Hindlimb muscle (tissue), 1 donor: Measurements from ENCODE around the gene DNAJC17. TPM values are rescaled to one million over a fixed set of nuclear protein-coding genes. Genes with fewer than 3 reads are reported as not detected.

Experiments used
- DNase-seq: peaks from one replicate; pipeline ENCODE4 v3.0.0-alpha.2; 2013
- polyA plus RNA-seq: library from polyadenylated mRNA; unstranded; fragments of 120-200 nt; gene quantifications from one replicate; pipeline ENCODE4 v1.2.1, GENCODE V29; 2013; ENCODE audit not compliant: insufficient read length

The DNAJC17 gene
- polyA plus RNA-seq, 1 donor: 21.5 TPM

DNA sequence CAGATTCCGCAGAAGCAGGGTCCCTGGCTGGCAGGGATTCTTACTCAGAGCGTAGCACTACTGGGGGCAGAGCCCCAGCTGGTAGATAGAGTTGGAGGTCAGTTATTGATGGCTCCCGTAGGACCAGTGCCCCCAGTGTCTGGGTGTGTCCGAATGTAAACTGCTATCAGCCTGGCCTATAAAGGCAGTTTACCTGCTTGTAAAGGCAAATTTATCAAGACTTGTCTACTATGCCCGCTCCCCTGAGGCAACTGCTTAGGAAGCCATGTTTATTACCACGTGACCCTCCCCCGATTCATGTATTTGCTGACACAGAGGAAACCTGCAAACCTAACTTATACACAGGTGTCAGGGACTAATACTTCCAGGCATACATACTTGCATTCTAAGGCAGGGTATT is 21.8 kb upstream of the DNAJC17 start:
- no peak for DNase-seq

DNA sequence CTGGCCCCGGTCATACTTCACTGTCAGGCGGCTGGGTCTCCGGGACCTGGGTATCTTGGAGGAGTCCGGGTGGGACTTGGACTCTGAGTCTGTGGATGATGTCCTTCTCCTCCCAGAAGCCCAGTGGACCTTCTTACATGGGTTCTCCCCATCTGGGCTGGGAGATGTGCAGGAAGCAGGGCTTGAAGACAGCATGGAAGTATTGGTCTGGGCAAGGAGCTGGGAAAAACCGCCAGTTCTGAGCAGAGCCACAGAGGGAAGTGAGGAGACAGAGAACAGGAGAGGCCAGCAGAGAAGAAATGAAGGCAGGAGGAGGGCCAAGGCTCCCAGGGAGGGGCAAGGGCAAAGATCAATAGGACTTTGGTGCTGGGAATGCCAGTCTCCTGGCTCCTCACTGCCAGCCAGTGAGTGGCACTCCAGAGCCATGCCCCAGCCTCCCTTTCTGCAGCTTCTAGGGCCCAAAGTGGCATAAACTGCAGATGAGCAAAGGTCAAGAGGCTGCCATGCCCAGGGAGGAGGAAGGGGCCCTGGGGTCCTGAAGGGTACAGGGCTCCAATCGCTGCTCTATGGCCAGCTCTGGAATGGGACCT is 21.3 kb upstream of the DNAJC17 start, which contains the start of gene PPP1R14D:
PPP1R14D (minus strand) TSS at position 262 of the 590 bp plus-strand sequence; CDS start at position 195, 67 bp downstream.
- DNase-seq: no peak

DNA sequence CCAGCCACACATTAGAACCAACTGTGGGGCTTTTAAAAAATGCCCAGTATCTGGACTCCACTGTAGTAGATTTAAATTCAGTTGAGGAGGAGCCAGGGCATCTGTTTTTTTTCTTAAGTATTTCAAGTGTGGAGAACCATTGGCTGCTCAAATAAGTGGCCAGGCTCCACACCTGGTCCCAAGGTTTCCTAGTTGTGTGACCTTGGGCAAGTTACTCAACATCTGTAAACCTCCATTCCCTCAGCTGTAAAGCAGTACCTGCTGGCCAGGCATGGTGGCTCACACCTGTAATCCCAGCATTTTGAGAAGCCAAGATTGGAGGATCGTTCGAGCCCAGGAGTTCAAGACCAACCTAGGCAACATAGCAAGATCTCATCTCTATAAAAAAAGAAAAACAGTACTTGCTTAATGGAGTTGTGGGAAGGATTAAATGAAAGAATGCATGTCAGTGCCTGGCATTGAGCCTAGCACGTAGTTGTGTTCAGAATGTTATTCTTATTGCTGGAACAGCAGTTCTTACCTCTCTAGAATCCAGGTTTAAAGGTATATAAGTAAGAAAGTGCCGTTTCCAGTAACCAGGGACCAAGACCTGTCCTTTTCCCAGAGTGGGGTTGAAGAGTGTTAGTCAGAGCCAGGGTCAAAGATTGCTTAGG is 19.3 kb upstream of the DNAJC17 start:
- no peak for DNase-seq

DNA sequence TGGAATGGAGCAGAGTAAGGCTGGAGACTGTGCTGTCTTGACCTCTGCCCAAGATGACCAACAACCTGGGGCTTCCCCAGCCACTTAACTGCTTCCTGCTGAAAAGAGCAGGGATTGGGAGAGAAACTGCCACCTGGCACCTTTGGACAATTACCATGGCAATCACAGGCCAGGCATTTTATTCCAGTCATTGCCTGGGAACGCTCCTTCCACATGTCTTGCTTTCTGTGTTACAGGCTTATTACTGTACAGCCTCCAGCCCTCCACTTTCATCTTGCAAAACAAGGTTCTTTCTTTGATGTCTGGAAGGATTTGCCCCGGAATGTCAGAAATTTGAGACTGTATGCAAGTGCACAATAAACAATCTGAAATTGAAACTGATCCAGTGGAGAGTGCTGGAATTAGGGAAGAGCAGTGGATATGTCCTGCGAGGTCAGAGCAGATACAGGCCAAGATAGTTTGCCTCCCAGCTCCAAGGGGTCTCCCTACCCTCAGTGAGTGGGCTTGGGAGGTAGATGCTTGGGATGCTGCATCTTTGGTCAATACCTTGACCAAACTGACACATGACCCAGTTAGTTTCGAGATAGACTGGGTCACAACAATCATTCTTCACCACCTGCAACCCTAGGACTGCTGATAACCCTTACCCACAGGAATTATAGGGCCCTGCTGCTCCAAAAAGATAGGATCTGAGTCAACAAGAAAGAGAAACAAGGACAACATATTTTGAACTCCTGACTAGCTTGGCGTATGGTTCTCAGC is 18.6 kb upstream of the DNAJC17 start:
- DNase-seq: no peak

DNA sequence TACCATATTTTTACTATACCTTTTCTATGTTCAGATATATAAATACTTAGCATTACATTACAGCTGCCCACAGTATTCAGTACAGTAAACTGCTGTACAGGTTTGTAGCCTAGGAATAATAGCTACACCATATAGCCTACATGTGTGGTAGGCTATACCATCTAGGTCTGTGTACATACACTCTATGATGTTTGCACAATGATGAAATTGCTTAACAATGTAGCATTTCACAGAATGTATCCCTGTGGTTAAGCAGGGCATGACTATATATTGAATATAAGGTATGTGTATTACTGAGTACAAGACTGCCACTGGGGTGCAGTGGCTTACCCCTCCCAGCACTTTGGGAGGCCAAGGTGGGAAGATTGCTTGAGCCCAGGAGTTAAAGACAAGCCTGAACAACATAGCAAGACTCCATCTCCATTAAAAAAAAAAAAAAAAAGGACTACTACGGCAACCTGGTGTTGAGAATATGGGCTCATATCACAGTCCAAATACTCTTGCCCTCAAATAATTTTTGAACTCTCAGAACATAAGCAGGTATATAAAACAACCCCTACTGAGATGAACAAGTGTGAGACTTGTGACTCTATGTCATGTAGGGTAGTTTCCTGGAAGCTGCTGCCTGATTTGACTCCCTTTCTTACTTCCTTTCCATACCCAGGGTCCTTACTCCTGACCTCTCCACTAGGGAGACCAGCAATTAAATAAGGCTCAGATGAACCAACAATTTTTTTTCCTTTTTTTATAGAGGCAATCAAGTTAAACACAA is 16.5 kb upstream of the DNAJC17 start:
- DNase-seq: no peak

DNA sequence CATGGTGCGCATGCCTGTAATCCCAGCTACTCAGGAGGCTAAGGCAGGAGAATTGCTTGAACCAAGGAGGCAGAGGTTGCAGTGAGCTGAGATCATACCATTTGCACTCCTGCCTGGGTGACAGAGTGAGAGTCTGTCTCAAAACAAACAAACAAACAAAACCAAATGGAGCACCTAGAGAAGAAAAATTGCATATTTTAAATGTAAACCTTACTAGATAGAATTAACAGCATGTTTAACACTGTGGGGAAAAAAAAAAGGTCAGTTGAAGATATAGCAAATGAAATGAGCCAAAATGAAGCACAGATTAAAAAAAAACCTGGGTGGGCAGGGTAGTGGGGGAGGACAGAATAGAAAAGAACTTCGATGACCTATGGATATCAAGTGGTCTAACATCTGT is 13.9 kb upstream of the DNAJC17 start:
- DNase-seq: no peak

DNA sequence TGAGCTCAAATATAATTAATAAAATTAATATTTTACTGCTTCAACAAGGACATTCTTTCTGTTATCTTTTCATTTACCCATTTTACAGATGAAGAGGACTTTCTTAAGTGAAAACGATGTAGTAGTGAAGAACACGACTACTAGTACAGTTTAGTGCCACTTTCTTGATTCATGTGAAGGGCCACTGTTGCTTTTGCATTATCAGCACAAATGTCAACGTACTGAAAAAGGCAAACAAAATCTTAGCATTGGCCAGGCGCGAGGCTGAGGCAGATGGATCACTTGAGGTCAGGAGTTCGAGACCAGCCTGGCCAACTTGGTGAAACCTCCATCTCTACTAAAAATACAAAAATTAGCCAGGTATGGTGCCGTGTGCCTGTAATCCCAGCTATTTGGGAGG is 11.8 kb upstream of the DNAJC17 start:
- DNase-seq: no peak

DNA sequence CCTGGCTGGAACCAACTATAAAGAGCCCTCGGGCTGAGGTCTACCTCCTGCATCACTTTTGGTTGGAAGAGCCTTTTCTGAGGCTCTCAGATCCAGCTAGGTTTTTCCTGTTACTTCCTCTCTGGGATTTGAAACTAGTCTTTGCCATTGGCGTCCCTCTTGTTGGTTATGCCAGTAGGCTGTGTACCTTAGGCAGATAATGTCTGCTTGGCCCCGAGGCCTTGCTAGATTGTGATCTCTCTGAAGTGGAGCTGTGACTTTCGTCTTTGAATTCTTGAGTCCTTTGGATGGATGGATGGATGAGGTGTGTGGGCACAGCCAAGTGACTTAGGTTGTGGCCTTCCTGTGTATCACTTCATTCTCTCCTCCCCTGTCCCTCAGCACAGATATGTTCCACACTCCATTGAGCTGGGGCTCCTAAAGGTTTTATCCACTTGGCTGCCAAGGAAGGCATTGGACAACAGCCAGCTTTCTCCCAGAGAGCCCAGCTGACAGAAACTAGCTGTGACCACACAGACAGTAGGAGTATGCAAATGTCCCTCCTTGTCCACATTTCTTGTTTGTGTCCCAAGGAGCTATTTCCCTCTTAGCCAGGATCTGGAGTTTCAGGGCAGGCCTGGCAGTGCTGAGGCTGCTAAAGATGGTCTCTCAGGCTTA is 7.9 kb upstream of the DNAJC17 start:
- DNase-seq: no peak

DNA sequence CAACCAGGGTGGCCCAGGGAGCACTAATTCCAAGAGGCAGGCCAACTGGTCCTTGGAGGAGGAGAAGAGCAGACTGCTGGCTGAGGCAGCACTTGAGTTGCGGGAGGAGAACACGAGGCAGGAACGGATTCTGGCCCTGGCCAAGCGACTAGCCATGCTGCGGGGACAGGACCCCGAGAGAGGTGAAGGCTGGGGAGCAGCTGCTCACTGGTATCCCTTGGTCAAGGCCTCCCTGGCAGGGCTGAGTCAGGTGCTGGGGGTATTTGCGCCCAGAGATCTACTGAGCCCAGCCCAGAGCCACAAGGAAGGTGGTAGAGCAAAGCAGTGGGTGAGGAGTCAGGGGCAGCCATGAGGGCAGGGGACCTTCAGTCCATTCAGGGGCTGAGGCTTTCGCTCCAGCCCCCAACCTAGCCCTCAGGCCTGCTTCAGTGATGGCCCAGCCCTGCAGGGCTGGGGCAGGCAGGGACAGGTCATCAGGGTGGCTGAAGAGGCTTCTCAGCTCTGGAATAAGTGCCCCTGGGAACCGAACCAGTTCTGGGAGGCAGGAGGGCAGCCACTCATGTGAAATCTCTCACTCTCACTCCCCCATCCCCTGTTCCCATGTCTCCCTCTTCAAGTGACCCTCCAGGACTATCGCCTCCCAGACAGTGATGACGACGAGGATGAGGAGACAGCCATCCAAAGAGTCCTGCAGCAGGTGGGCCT is 5.6 kb upstream of the DNAJC17 start:
- no peak for DNase-seq

DNA sequence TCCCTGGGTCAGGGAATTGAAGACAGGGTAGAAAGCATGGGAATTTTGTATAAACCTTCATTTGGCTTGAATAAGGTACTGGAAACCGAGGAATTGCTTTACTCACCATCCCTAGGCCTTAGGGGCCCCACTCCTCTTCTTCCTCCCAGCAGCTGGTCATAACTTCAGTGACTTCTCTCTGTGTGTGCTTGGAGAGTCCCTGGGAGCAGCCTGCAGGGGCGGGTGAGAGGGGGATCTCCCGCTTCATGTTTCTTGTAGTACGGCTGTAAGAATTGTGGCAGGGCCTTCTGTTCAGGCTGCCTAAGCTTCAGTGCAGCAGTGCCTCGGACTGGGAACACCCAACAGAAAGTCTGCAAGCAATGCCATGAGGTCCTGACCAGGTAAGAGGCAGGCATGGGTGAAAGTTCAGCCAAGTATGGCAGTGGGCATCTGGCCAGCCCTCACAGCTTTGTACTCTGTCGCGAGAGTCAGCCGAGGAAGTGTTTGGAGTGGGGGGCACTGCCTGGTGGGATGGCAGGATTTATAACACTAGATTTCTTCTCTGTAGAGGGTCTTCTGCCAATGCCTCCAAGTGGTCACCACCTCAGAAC is 1.7 kb upstream of the DNAJC17 start:
- no peak for DNase-seq

DNA sequence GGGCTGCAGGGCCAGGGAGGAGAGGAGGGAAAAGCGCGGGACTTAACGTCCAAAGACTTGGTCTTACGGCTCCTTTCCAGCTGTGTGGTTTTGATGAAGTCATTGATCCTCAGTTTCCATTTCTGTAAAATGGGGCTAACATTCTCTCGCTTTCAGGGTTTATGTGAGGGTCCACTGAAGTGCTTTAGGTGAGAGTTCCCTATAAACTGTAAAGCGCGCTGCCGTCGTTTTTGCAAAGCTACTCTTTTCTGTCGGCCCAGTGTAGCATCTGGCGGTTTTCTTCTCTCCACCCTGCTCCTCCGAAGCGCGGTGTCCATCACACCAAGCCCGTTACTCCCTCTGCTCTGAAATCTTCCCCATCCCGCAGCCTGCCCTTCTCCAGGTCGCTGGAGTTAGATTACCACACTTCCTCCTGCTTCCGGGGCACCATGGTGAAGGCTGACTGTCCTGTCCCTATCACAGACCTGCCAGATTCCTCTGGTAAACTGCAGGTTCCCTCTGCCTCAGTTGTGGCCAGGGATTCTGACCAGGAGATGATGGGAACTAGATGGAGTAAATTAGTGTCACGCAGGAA is 702 bp upstream of the DNAJC17 start:
- no peak for DNase-seq

DNA sequence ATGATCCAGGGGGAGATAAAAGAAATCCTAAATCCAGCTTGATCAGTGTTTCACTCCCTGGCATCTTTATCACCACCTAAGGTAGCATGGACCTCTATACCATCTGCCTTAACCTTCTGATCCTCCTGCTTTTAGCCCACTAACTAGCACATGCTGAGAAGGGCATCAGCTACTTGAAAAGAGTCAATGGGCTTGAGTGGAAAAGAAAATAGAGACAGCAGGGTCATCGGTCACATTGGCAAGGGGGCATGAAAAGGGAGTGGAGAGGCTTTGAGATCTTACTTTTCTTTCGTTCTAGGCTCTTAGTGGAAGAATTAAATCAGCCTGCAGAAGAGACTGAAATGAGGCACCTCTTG is 623 bp downstream of the DNAJC17 start:
- no peak for DNase-seq

DNA sequence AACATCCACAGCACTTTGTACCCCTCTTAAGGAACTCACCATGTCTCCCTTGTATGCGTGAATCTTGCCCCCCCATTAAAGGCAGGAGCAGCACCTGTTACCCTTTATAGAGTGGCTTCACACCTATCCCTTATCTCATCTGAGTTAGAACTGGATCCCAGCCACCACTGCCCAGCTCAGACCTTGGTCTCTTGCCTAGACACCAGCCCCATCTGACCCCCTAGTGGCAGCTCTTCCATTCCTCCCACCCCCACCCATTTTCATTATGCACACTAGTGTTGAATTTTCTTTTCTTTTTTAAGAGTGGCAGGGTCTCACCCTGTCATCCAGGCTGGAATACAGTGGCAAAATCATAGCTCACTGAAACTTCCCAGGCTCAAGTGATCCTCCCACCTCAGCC is 3.6 kb downstream of the DNAJC17 start:
- DNase-seq: no peak

DNA sequence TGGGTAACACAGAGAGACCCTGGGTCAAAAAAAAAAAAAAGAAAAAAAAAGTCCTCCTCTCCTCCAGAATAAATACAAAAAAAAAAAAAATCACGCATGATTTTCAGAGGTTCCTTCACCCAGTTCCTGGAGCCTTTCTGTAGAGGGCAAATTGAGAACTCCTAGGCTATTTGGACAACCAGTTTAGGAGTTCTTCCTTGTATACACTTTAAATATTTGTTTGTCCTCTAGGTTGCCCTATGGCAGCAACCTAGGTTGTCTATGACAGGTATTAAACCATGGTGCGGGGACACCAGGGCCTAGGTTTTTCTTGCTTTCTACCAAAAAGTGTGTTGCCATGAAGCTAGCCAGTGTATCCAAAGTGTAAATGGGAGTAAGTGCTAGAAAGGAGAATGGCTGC is 4.2 kb downstream of the DNAJC17 start:
- no peak for DNase-seq

DNA sequence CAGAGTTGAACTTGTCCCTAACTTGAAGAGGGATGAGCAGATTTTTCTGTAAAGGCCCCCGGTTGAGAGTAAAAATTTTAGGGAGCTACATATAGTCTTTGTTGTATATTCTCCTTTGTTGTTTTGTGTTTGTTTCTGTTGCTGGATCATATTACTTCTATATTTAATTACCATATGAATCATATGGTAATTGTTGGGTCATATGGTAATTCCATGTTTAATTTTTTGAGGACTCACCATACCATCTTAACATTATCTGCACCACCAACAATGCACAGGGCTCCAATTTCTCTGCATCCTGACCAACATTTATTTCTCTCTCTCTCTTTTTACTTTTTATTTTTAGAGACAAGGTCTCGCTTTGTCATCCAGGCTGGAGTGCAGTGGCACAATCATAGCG is 7.8 kb downstream of the DNAJC17 start:
- DNase-seq: no peak

DNA sequence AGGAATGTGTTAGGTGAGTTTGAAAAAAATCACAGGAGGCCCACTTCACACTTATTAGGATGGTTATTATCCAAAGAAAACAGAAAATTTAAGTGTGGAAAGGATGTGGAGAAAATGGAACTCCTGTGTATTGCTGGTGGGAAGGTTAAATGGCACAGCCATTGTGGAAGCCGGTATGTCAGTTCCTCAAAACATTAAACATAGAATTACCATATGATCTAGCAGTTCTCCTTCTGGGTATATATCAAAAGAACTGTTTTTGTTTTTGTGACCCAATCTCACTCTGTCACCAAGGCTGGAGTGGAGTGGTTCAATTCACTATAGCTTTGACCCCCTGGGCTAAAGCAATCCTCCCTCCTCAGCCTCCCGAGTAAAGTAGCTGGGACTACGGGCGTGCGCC is 10.8 kb downstream of the DNAJC17 start:
- no peak for DNase-seq

DNA sequence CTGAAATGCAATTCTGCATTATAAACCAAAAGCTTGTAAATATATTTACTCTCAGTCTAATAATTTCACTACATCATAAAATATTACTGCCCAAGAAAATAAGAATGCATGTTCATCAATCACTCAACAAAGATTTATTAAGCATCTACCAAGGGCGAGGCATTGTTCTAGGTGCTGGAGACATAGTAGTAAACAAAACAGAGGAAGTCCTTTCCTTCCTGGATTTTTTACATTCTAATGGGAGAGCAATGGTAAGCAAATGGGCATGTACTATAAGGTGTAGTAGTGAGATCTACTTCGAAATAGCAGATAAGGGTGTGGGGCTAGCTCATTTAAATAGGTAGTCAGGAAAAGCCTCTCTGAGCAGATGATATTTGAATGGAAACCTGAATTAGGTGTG is 11.2 kb downstream of the DNAJC17 start:
- DNase-seq: no peak

DNA sequence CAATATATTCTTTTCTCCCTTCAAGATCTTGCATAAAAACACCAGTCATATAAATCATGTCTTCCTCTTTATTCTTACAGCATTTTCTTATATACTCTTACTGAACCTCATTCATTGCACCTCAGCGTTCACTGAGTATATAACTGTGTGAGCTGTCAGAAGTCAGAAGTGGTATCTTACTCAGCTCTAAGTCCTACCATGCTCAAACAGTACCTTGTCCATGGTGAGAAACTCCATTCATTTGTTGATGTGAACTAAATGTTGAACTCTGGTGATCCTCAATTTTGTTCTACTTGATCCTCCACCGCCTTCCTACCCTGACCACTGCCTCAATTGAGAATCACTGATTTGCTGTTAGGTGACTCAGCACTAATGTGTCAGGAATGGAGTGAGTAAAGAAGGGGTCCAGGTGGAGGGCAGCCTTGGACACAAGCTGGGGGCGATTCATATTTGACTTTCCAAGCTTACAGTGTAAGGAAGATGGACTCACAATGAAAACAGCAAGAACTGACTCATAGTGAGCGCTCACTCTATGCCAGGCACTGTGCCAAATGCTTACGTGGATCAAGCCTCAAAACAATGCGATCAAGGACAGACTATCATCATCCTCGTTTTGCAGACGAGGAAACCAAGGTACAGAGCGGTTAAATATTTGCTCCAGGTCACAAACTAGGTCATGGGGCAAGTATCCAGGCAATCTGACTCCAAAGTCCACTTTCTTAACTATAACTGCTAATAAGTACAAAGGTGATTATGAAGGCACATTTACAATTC is 13.9 kb downstream of the DNAJC17 start:
- DNase-seq: no peak

DNA sequence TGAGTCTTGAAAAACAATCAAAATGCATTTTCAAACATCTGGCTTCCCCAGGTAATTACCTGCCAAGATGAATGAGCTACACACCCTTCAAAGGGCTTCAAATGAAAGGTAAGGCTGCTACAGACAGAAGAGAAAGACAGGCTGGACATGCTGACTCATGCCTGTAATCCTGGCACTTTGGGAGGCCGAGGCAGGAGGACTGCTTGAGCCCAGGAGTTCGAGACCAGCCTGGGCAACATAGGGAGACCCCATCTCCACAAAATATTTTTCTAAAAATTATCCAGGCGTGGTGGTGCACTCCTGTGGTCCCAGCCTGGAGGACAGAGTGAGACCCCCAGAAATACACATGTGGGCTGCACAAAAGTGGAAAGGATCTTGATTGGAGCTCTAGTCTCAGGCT is 14.9 kb downstream of the DNAJC17 start:
- DNase-seq: no peak

DNA sequence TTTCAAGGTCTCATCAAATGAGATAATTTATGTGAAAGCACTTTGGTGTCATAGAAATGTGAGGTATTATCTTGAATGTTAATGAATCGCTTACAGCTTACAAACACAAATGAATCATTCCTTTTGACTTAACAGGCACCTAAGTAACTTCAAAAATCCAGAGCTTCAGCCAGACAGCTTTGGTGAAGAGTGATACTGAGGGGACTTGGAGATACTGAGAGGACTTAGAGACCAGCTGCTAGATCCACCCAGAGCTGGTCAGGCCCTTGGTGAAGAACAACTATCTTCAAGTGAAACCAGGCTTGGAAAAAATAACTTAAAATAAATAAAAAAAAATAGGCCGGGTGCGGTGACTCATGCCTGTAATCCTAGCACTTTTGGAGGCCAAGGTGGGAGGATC is 16.6 kb downstream of the DNAJC17 start:
- no peak for DNase-seq

DNA sequence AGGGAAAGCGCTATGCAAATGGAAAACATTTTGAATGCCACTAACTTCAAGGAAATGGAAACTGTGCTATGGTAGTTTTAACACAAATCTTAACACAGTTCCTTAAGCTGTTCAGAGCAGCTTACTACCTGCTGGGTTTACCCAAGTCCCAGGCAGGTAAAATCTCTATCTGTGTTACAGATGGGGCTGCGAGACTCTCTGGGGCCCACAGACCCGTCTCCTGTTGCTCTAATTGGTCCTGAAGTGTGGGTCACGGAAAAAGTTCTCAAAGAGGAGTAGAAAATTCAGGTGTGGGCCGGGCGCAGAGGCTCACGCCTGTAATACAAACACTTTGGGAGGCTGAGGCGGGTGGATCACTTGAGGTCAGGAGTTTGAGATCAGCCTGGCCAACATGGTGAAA is 17.3 kb downstream of the DNAJC17 start:
- no peak for DNase-seq
